SK-N-SH treated with all-trans-retinoic acid at 6 μM for 48 hours (cell line): ENCODE data around the gene PIH1D1.

Experiments
- ATAC-seq: fragments of 200-7000 bp; cut with Tn5 transposase; 3 replicates; pipeline ENCODE4 v1.9.1; 2020; ENCODE audit warnings: mild to moderate bottlenecking, moderate library complexity
- BACH2 ChIP-seq: fragments of 250-450 bp; sonication (Bioruptor Pico); IDR thresholded peaks from 2 replicates; pipeline ENCODE4 v1.9.0; 2021; ENCODE audit warnings: mild to moderate bottlenecking, borderline replicate concordance
- ISL1 ChIP-seq: fragments of 250-450 bp; sonication (Bioruptor Pico); IDR thresholded peaks from 2 replicates; pipeline ENCODE4 v2.1.2; 2022; ENCODE audit warnings: mild to moderate bottlenecking, moderate library complexity
- OSR1 ChIP-seq: fragments of 250-450 bp; sonication (Bioruptor Pico); IDR thresholded peaks from 2 replicates; pipeline ENCODE4 v1.8.0; 2022; ENCODE audit warnings: moderate library complexity, mild to moderate bottlenecking, inconsistent platforms
- TOX ChIP-seq: fragments of 250-450 bp; sonication (Bioruptor Pico); IDR thresholded peaks from 2 replicates; pipeline ENCODE4 v1.8.0; 2021; ENCODE audit warnings: mild to moderate bottlenecking, moderate library complexity, borderline replicate concordance
- ZFP3 ChIP-seq: fragments of 250-450 bp; sonication (Bioruptor Pico); IDR thresholded peaks from 2 replicates; pipeline ENCODE4 v1.5.0; 2020; ENCODE audit warnings: mild to moderate bottlenecking, moderate library complexity
- ZFP30 ChIP-seq: fragments of 450-650 bp; formaldehyde crosslinking; IDR thresholded peaks from 2 replicates; pipeline ENCODE4 v1.5.0; 2022; ENCODE audit warnings: mild to moderate bottlenecking, moderate library complexity
- ZNF565 ChIP-seq: fragments of 450-650 bp; formaldehyde crosslinking; conservative IDR thresholded peaks from 2 replicates; pipeline ENCODE4 v1.5.0; 2020; ENCODE audit warnings: low read depth, mild to moderate bottlenecking, moderate library complexity
- ZNF70 ChIP-seq: fragments of 450-650 bp; formaldehyde crosslinking; IDR thresholded peaks from 2 replicates; pipeline ENCODE4 v1.5.0; 2020; ENCODE audit warnings: mild to moderate bottlenecking, moderate library complexity
- TF ChIP-seq, protein P1 (sequence below): fragments of 250-450 bp; sonication (Bioruptor Pico); IDR thresholded peaks from 2 replicates; pipeline ENCODE4 v1.5.0; 2020; ENCODE audit warnings: mild to moderate bottlenecking, moderate library complexity

The PIH1D1 gene

DNA sequence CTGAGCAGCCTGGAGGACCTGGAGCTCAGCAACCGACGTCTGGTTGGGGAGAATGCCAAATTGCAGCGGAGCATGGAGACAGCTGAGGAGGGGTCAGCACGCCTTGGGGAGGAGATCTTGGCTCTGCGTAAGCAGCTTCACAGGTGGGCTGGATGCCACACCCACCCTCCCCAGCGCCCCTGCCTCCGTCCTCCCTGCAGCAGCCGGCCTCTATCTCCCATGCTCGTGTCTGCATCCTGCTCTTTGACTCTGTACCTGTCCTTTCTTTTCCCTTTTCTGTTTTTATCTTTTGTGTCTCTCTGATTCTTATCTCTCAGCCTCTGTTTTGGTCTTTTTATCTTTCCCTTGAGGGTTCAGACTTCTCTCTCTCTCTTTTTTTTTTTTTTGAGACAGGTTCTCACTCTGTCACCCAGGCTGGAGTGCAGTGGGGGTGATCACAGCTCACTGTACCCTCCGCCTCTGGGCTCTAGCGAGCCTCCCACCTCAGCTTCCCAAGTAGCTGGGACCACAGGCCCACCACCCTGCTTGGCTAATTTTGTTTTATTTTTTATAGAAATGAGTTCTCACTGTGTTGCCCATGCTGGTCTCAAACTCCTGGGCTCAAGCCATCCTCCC, 53.5 kb downstream of the PIH1D1 start:
- ATAC-seq = no peak
- TF ChIP-seq, protein P1, sequence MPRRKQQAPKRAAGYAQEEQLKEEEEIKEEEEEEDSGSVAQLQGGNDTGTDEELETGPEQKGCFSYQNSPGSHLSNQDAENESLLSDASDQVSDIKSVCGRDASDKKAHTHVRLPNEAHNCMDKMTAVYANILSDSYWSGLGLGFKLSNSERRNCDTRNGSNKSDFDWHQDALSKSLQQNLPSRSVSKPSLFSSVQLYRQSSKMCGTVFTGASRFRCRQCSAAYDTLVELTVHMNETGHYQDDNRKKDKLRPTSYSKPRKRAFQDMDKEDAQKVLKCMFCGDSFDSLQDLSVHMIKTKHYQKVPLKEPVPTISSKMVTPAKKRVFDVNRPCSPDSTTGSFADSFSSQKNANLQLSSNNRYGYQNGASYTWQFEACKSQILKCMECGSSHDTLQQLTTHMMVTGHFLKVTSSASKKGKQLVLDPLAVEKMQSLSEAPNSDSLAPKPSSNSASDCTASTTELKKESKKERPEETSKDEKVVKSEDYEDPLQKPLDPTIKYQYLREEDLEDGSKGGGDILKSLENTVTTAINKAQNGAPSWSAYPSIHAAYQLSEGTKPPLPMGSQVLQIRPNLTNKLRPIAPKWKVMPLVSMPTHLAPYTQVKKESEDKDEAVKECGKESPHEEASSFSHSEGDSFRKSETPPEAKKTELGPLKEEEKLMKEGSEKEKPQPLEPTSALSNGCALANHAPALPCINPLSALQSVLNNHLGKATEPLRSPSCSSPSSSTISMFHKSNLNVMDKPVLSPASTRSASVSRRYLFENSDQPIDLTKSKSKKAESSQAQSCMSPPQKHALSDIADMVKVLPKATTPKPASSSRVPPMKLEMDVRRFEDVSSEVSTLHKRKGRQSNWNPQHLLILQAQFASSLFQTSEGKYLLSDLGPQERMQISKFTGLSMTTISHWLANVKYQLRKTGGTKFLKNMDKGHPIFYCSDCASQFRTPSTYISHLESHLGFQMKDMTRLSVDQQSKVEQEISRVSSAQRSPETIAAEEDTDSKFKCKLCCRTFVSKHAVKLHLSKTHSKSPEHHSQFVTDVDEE (CRISPR knock-in tag) = no peak
- no peak for TF ChIP-seq ZNF565 (CRISPR knock-in tag)

GRCh38 chr19:49396738-49397505, 54.7 kb downstream of the PIH1D1 start:
- ATAC-seq = no peak
- TF ChIP-seq BACH2 = no peak
- TF ChIP-seq ZFP30 (CRISPR knock-in tag) = no peak
- TF ChIP-seq ZNF70 (CRISPR knock-in tag) = no peak
- no peak for TF ChIP-seq TOX (CRISPR knock-in tag)
- no peak for TF ChIP-seq OSR1 (CRISPR knock-in tag)
- TF ChIP-seq ISL1 (CRISPR knock-in tag) = no peak
- no peak for TF ChIP-seq ZFP3 (CRISPR knock-in tag)
